Heart left ventricle (tissue), 16 donors: ENCODE measurements around the gene FAM163A. TPM values are rescaled to one million over a fixed set of nuclear protein-coding genes. Genes with fewer than 3 reads are reported as not detected.

Experiments used
- ATAC-seq, 4 donors: fragments of 200-7000 bp; cut with Tn5 transposase; one replicate each; pipeline ENCODE4 v1.9.1; 2020 to 2022; ENCODE audit warnings: moderate library complexity in 4 of 4, mild to moderate bottlenecking in 3 of 4, moderate number of reproducible peaks in 1 of 4
- DNase-seq, 5 donors: peaks; one replicate each; pipeline ENCODE4 v3.0.0-alpha.2; 2020
- H3K27ac ChIP-seq, 12 donors: fragments of 200-600 bp; sonication (generic) in 4 of 12; one replicate each; pipeline versions ENCODE4 v1.5.0 to v1.8.0; 2016 to 2022; ENCODE audit warnings: mild to moderate bottlenecking in 2 of 12
- H3K27me3 ChIP-seq, 9 donors: fragments of 200-600 bp; sonication (generic) in 2 of 9; one replicate each; pipeline versions ENCODE4 v1.5.1 to v1.8.0; 2016 to 2022; ENCODE audit warnings: mild to moderate bottlenecking in 3 of 9
- H3K36me3 ChIP-seq, 9 donors: fragments of 200-600 bp; sonication (generic) in 2 of 9; one replicate each; pipeline versions ENCODE4 v1.5.0 to v1.8.0; 2018 to 2022; ENCODE audit warnings: mild to moderate bottlenecking in 2 of 9
- H3K4me1 ChIP-seq, 12 donors: fragments of 200-600 bp; sonication (generic) in 4 of 12; one replicate each; pipeline versions ENCODE4 v1.5.0 to v1.8.0; 2016 to 2022; ENCODE audit warnings: mild to moderate bottlenecking in 3 of 12
- H3K4me3 ChIP-seq, 12 donors: fragments of 200-600 bp; sonication (generic) in 4 of 12; one replicate each; pipeline versions ENCODE4 v1.5.0 to v1.8.0; 2017 to 2022; ENCODE audit warnings: mild to moderate bottlenecking in 9 of 12, moderate library complexity in 4 of 12
- H3K9me3 ChIP-seq, 12 donors: fragments of 200-600 bp; sonication (generic) in 4 of 12; one replicate each; pipeline versions ENCODE4 v1.5.0 to v1.8.0; 2016 to 2022; ENCODE audit warnings: mild to moderate bottlenecking in 1 of 12
- CTCF ChIP-seq, 12 donors: fragments of 200-600 bp; sonication (generic) in 4 of 12; IDR thresholded peaks; one replicate each; pipeline versions ENCODE4 v1.5.0 to v1.8.0; 2018 to 2022; ENCODE audit warnings: antibody characterized with exemption in 12 of 12, mild to moderate bottlenecking in 5 of 12
- POLR2A ChIP-seq, 2 donors: fragments of 450-650 bp; IDR thresholded peaks; one replicate each; pipeline ENCODE4 v1.6.1; 2017; ENCODE audit warnings: antibody characterized with exemption in 2 of 2, mild to moderate bottlenecking in 2 of 2, moderate library complexity in 2 of 2
- WGBS, 4 donors: extraction: QIAGEN DNeasy Blood & Tissue Kit in 2 of 4; methylation state at CpG; one replicate each; pipeline versions ENCODE4 v1.1.5 to v1.1.7; 2013 to 2018; 5-methylcytosine and 5-hydroxymethylcytosine counted together
- intact Hi-C, 10 donors: fragments of 100-400 bp; cut with DNase I; formaldehyde crosslinking; loops; one replicate each; pipeline versions ENCODE4 v1.11.1 to v1.14.2; 2022
- polyA plus RNA-seq, 2 donors: library from polyadenylated mRNA; stranded (reverse); fragments of 200-250 nt; gene quantifications; one replicate each; pipeline ENCODE4 v1.2.3, GENCODE V29; 2013
- total RNA-seq, 9 donors: library from RNA; depleted of rRNA in 2 of 9; stranded (reverse); fragments of >200 nt in 2 of 9; fragmentation: NEBNext Ultra II Directional in 3 of 9; extraction: Animal tissue kit (Norgen Biotek cat#: 25700) in 3 of 9; gene quantifications; one replicate each; pipeline versions ENCODE4 v1.1.0 to v1.2.4, GENCODE V29; 2016 to 2023
- donor health status: ischemic (EF 13 %, LVEDD 7.1; RV severe dilation, severe dysfunction).
- donor health status: healthy with polysubstance abuse.
- donor health status: DM: no; HTN: yes; CAD: no.
- donor health status: DM: no; HTN: no; CAD: no.
- donor health status: ischemic (EF 25% LVEDD 6.9; RV normal size, moderate dysfunction).
- donor health status: ischemic (EF 25% LVEDD 5.7; RV mildly dilated, moderate dysfunction).
- donor health status: healthy.
- donor health status: DM: yes; HTN: yes; CAD: no.
- donor health status: ischemic (EF 35%, LVEDD 5.7; RV mildly dilated, moderate dysfunction).
- donor health status: nonischemic (EF 11% LVEDD 7.7; RV severe dilation, severe dysfunction).
- donor health status: DM: yes; HTN: yes; CAD: no.
- donor health status: PGD.
- donor health status: ischemic (EF 29% LVEDD 5.4; RV normal size, mild dysfunction).
- donor health status: nonischemic (EF 23%, LVEDD 6.1; RV moderate dilation, normal function).

FAM163A gene
- total and polyA plus RNA-seq, 11 donors, result 0.04 to 0.28 (median 0.16) TPM; not detected in 1

- Histone ChIP-seq H3K4me1 (peaks cover 0 to 43% (median 27%) of the 10 kb centered on the region in 12 donors), H3K27me3 (no peaks in the 10 kb centered on the region), H3K27ac (peak overlapping the region in 7 of 12 donors; percentile 33 to 67 (median 56)), H3K9me3 (no peaks in the 10 kb centered on the region), H3K36me3 (no peaks in the 10 kb centered on the region), H3K4me3 (no peak overlapping the region)
- intact Hi-C loops, result loop anchor here in 2 of 10 donors (5.0 to 10.0 kb wide), 2 partner anchors 64 to 734 kb away; partner anchors contain the start of genes TOR1AIP1 (in 1 of the 2) and TOR3A (in 1 of the 2)
- peak in 4 of 5 donors; percentile 25 to 70 (median 64) for DNase-seq
- 62 to 81% (median 73%) methylated on average over 12 to 14 of the region's 14 CpGs for WGBS, 4 donors
- TF ChIP-seq POLR2A (IDR thresholded peaks at IDR 0.05), result no peak
- TF ChIP-seq CTCF (IDR thresholded peaks at IDR 0.05), result no peak
- ATAC-seq, result peak in 2 of 4 donors; percentile 31 to 55
These were observed 75.7 kb downstream of the FAM163A start for GRCh38 chr1:179818743-179819173.

- 87 to 94% (median 91%) methylated on average over 9 of the region's 9 CpGs for WGBS, 4 donors
These were observed 77.3 kb downstream of the FAM163A start for GRCh38 chr1:179820226-179820970.

GRCh38 chr1:179821524-179821923 is 78.4 kb downstream of the FAM163A start:
- DNase-seq, result peak in 1 of 5 donors; percentile 11
- no peaks in the 10 kb centered on the region for H3K9me3 ChIP-seq
- TF ChIP-seq POLR2A (IDR thresholded peaks at IDR 0.05) (no peak), CTCF (IDR thresholded peaks at IDR 0.05) (no peak)
- H3K36me3 ChIP-seq, result no peaks in the 10 kb centered on the region
- H3K27ac ChIP-seq, result no peak overlapping the region
- H3K4me3 ChIP-seq, result no peak overlapping the region
- ATAC-seq, result no peak
- intact Hi-C loops, result no loop called here
- WGBS, 4 donors, result 86 to 90% (median 88%) methylated on average over 9 of the region's 9 CpGs
- no peaks in the 10 kb centered on the region for H3K27me3 ChIP-seq
- peaks cover 0 to 40% (median 17%) of the 10 kb centered on the region in 12 donors for H3K4me1 ChIP-seq

More at GRCh38 chr1:179820226-179820970, 77.3 kb downstream of the FAM163A start:
- intact Hi-C loops, result no loop called here
- TF ChIP-seq POLR2A (IDR thresholded peaks at IDR 0.05) (no peak), CTCF (IDR thresholded peaks at IDR 0.05) (no peak)
- Histone ChIP-seq H3K36me3 (no peaks in the 10 kb centered on the region), H3K27ac (no peak overlapping the region), H3K27me3 (no peaks in the 10 kb centered on the region), H3K4me1 (peaks cover 0 to 42% (median 22%) of the 10 kb centered on the region in 12 donors), H3K4me3 (no peak overlapping the region), H3K9me3 (no peaks in the 10 kb centered on the region)
- DNase-seq, result peak in 1 of 5 donors; percentile 28
- ATAC-seq, result no peak

GRCh38 chr1:179822065-179822464 is 79.0 kb downstream of the FAM163A start:
- no peak overlapping the region for H3K4me3 ChIP-seq
- H3K27me3 ChIP-seq, result no peaks in the 10 kb centered on the region
- intact Hi-C loops, result no loop called here
- H3K27ac ChIP-seq, result no peak overlapping the region
- peaks cover 0 to 34% (median 12%) of the 10 kb centered on the region in 12 donors for H3K4me1 ChIP-seq
- no peaks in the 10 kb centered on the region for H3K9me3 ChIP-seq
- TF ChIP-seq POLR2A (IDR thresholded peaks at IDR 0.05) (no peak), CTCF (IDR thresholded peaks at IDR 0.05) (no peak)
- ATAC-seq (no peak), DNase-seq (no peak)
- WGBS, 4 donors, result 84 to 96% (median 91%) methylated on average over 2 of the region's 2 CpGs
- H3K36me3 ChIP-seq, result no peaks in the 10 kb centered on the region
